Ishikawa (cell line): ENCODE measurements around the gene SCN8A.

Experiments
- CEBPB ChIP-seq: IDR thresholded peaks from 2 replicates; pipeline ENCODE4 v1.6.1; 2012
- FOXM1 ChIP-seq: IDR thresholded peaks from 2 replicates; pipeline ENCODE4 v1.6.1; 2012; ENCODE audit warnings: low read depth, borderline replicate concordance
- MAX ChIP-seq: IDR thresholded peaks from 2 replicates; pipeline ENCODE4 v1.6.1; 2012
- NFIC ChIP-seq: IDR thresholded peaks from 2 replicates; pipeline ENCODE4 v1.6.1; 2012
- RAD21 ChIP-seq: IDR thresholded peaks from 2 replicates; pipeline ENCODE4 v1.6.1; 2012; ENCODE audit warnings: low read depth
- TAF1 ChIP-seq: IDR thresholded peaks from 2 replicates; pipeline ENCODE4 v1.6.1; 2012; ENCODE audit warnings: low read depth, mild to moderate bottlenecking
- TF ChIP-seq, protein P1 (sequence below): IDR thresholded peaks from 2 replicates; pipeline ENCODE4 v1.6.1; 2012

- TF ChIP-seq MAX (no peak), FOXM1 (no peak), TAF1 (no peak), RAD21 (no peak), NFIC (no peak), CEBPB (no peak)
- TF ChIP-seq, protein P1, sequence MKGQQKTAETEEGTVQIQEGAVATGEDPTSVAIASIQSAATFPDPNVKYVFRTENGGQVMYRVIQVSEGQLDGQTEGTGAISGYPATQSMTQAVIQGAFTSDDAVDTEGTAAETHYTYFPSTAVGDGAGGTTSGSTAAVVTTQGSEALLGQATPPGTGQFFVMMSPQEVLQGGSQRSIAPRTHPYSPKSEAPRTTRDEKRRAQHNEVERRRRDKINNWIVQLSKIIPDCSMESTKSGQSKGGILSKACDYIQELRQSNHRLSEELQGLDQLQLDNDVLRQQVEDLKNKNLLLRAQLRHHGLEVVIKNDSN = no peak
These were observed 135.1 kb downstream of the SCN8A start for GRCh38 chr12:51726161-51726560.
